SK-N-MC (cell line): ENCODE measurements around the gene CDC42BPB.

Source experiments
- EZH2 ChIP-seq: fragments of 200-600 bp; sonication (generic); IDR thresholded peaks from one replicate; pipeline ENCODE4 v1.6.1; 2017; ENCODE audit warnings: antibody characterized with exemption
- POLR2AphosphoS5 ChIP-seq: IDR thresholded peaks from 2 replicates; pipeline ENCODE4 v1.6.1; 2012; ENCODE audit warnings: mild to moderate bottlenecking, low read depth, low read length, borderline replicate concordance

DNA sequence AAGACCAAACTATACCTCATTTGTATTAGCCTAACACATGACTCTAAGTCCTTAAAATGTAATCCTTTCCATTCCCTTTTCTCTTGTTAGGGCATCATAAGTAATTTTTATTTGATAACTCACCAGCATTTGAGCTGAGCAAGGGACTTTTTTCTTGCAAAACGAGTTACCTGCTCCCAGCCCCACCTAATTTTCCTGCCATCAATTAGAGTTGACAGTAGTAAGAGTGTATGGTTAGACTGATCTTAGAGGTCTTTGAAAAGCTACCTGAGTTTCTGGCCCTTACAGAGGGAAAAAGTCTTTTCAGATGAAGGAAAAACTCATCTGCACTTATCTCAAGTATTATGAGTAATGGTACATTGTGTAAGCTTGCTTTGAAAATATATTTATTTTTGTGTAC is 168.6 kb downstream of the CDC42BPB start:
- TF ChIP-seq POLR2AphosphoS5 (no peak), EZH2 (no peak)
